Aorta (tissue), 5 donors: ENCODE results near the gene LFNG. TPM values are rescaled to one million over a fixed set of nuclear protein-coding genes. Genes with fewer than 3 reads are reported as not detected.

Source experiments
- ATAC-seq: fragments of 200-7000 bp; cut with Tn5 transposase; one replicate; pipeline ENCODE4 v1.9.1; 2022; ENCODE audit warnings: moderate library complexity; ENCODE audit not compliant: low FRiP score
- DNase-seq, 2 donors: peaks; one replicate each; pipeline ENCODE4 v3.0.0-alpha.2; 2020
- H3K27ac ChIP-seq, 2 donors: one replicate each; pipeline ENCODE4 v1.5.1; 2013; ENCODE audit warnings: low read length in 2 of 2, mild to moderate bottlenecking in 2 of 2, moderate library complexity in 2 of 2, control low read depth in 1 of 2, inconsistent platforms in 1 of 2, low read depth in 1 of 2
- H3K27me3 ChIP-seq, 2 donors: one replicate each; pipeline ENCODE4 v1.6.1; 2013; ENCODE audit warnings: control low read depth in 1 of 2, low read length in 1 of 2, mild to moderate bottlenecking in 1 of 2, moderate library complexity in 1 of 2; ENCODE audit not compliant: insufficient read depth in 2 of 2, control insufficient read depth in 1 of 2
- H3K36me3 ChIP-seq, 2 donors: one replicate each; pipeline ENCODE4 v1.6.1; 2013; ENCODE audit warnings: control low read depth in 1 of 2, low read length in 1 of 2, mild to moderate bottlenecking in 1 of 2; ENCODE audit not compliant: insufficient read depth in 2 of 2, control insufficient read depth in 1 of 2
- H3K4me1 ChIP-seq, 2 donors: one replicate each; pipeline ENCODE4 v1.6.1; 2013; ENCODE audit warnings: low read length in 2 of 2, control low read depth in 1 of 2, mild to moderate bottlenecking in 1 of 2, moderate library complexity in 1 of 2; ENCODE audit not compliant: insufficient read depth in 2 of 2, control insufficient read depth in 1 of 2
- H3K4me3 ChIP-seq, 2 donors: one replicate each; pipeline ENCODE4 v1.5.1; 2013; ENCODE audit warnings: low read length in 2 of 2, control low read depth in 1 of 2, mild to moderate bottlenecking in 1 of 2
- H3K9me3 ChIP-seq: one replicate; pipeline ENCODE4 v1.6.1; 2013; ENCODE audit warnings: mild to moderate bottlenecking, low read length; ENCODE audit not compliant: control insufficient read depth
- WGBS, 2 donors: extraction: QIAGEN DNeasy Blood & Tissue Kit; methylation state at CpG; one replicate each; pipeline ENCODE4 v1.1.7; 2013; 5-methylcytosine and 5-hydroxymethylcytosine counted together
- intact Hi-C, 2 donors: fragments of 100-400 bp; cut with DNase I; formaldehyde crosslinking; loops; one replicate each; pipeline versions ENCODE4 v1.14.2 to v1.15.0; 2022
- polyA plus RNA-seq, 2 donors: library from polyadenylated mRNA; stranded (reverse); fragments of 200-250 nt; gene quantifications; one replicate each; pipeline ENCODE4 v1.2.3, GENCODE V29; 2013
- total RNA-seq, 2 donors: library from RNA; stranded (reverse); fragmentation: NEBNext Ultra II Directional; extraction: Animal tissue kit (Norgen Biotek cat#: 25700); gene quantifications; one replicate each; pipeline ENCODE4 v1.2.1, GENCODE V29; 2021
- donor health status: healthy with polysubstance abuse.
- donor health status: Bipolar disorder and iron deficiency.
- donor health status: DM: no; HTN: no; CAD: no.
- donor health status: DM: no; HTN: no; CAD: no.
- donor health status: DM: yes; HTN: yes; CAD: no.

LFNG gene
- total and polyA plus RNA-seq, 4 donors: 2.3 to 30.6 (median 9.9) TPM

GRCh38 chr7:2505401-2505800, 14.2 kb upstream of the LFNG start:
- intact Hi-C loops: no loop called here
- H3K4me1 ChIP-seq: no peaks in the 10 kb centered on the region
- no peak for DNase-seq
- H3K27ac ChIP-seq: no peak overlapping the region
- no peak for ATAC-seq
- H3K36me3 ChIP-seq: no peaks in the 10 kb centered on the region
- H3K9me3 ChIP-seq: no peaks in the 10 kb centered on the region
- WGBS, 2 donors: 91 to 92% methylated on average over 14 of the region's 14 CpGs
- no peaks in the 10 kb centered on the region for H3K27me3 ChIP-seq
- no peak overlapping the region for H3K4me3 ChIP-seq

- Histone ChIP-seq H3K27me3 (no peaks in the 10 kb centered on the region), H3K36me3 (no peaks in the 10 kb centered on the region), H3K4me1 (no peaks in the 10 kb centered on the region), H3K4me3 (no peak overlapping the region), H3K9me3 (no peaks in the 10 kb centered on the region), H3K27ac (no peak overlapping the region)
- WGBS, 2 donors: 91 to 92% methylated on average over 20 to 26 of the region's 26 CpGs
- intact Hi-C loops: no loop called here
- no peak for DNase-seq
- no peak for ATAC-seq
Measured at GRCh38 chr7:2507208-2507916, 12.2 kb upstream of the LFNG start.

GRCh38 chr7:2507917-2508306, 11.7 kb upstream of the LFNG start:
- intact Hi-C loops: no loop called here
- ATAC-seq (no peak), DNase-seq (no peak)
- no peaks in the 10 kb centered on the region for H3K4me1 ChIP-seq
- H3K36me3 ChIP-seq: no peaks in the 10 kb centered on the region
- H3K4me3 ChIP-seq: no peak overlapping the region
- no peaks in the 10 kb centered on the region for H3K27me3 ChIP-seq
- WGBS, 2 donors: 95 to 96% methylated on average over 6 of the region's 6 CpGs
- H3K9me3 ChIP-seq: no peaks in the 10 kb centered on the region
- H3K27ac ChIP-seq: no peak overlapping the region

- no peaks in the 10 kb centered on the region for H3K9me3 ChIP-seq
- no peak overlapping the region for H3K27ac ChIP-seq
- no peaks in the 10 kb centered on the region for H3K4me1 ChIP-seq
- no peak overlapping the region for H3K4me3 ChIP-seq
- DNase-seq: peak in 1 of 2 donors; percentile 84
- H3K27me3 ChIP-seq: no peaks in the 10 kb centered on the region
- no peaks in the 10 kb centered on the region for H3K36me3 ChIP-seq
- whole genome bisulfite sequencing, 2 donors: 81 to 82% methylated on average over 43 of the region's 43 CpGs
- peak; percentile 27 for ATAC-seq
- intact Hi-C loops: no loop called here
Measured at GRCh38 chr7:2508327-2509215, 11.0 kb upstream of the LFNG start.

- H3K4me1 ChIP-seq: no peaks in the 10 kb centered on the region
- H3K27me3 ChIP-seq: no peaks in the 10 kb centered on the region
- H3K36me3 ChIP-seq: no peaks in the 10 kb centered on the region
- H3K4me3 ChIP-seq: no peak overlapping the region
- ATAC-seq (no peak), DNase-seq (no peak)
- 85 to 93% methylated on average over 22 to 23 of the region's 23 CpGs for WGBS, 2 donors
- no peaks in the 10 kb centered on the region for H3K9me3 ChIP-seq
- intact Hi-C loops: no loop called here
- no peak overlapping the region for H3K27ac ChIP-seq
Measured at GRCh38 chr7:2509298-2509906, 10.2 kb upstream of the LFNG start.

- Histone ChIP-seq H3K27me3 (no peaks in the 10 kb centered on the region), H3K36me3 (no peaks in the 10 kb centered on the region), H3K9me3 (no peaks in the 10 kb centered on the region), H3K4me3 (no peak overlapping the region), H3K4me1 (no peaks in the 10 kb centered on the region), H3K27ac (no peak overlapping the region)
- DNase-seq (no peak), ATAC-seq (no peak)
- WGBS, 2 donors: 90 to 93% methylated on average over 12 to 13 of the region's 13 CpGs
- intact Hi-C loops: no loop called here
Measured at GRCh38 chr7:2510130-2510776, 9.3 kb upstream of the LFNG start.

- H3K36me3 ChIP-seq: no peaks in the 10 kb centered on the region
- H3K9me3 ChIP-seq: no peaks in the 10 kb centered on the region
- H3K27me3 ChIP-seq: no peaks in the 10 kb centered on the region
- no peaks in the 10 kb centered on the region for H3K4me1 ChIP-seq
- intact Hi-C loops: no loop called here
- H3K4me3 ChIP-seq: no peak overlapping the region
- peak; percentile 40 for ATAC-seq
- 71 to 75% methylated on average over 26 to 27 of the region's 27 CpGs for WGBS, 2 donors
- peak in 1 of 2 donors; percentile 75 for DNase-seq
- no peak overlapping the region for H3K27ac ChIP-seq
Measured at GRCh38 chr7:2510909-2511768, 8.4 kb upstream of the LFNG start.

- no peaks in the 10 kb centered on the region for H3K9me3 ChIP-seq
- H3K4me1 ChIP-seq: no peaks in the 10 kb centered on the region
- intact Hi-C loops: no loop called here
- H3K27me3 ChIP-seq: no peaks in the 10 kb centered on the region
- no peak for DNase-seq
- H3K4me3 ChIP-seq: no peak overlapping the region
- 68 to 77% methylated on average over 14 to 18 of the region's 18 CpGs for WGBS, 2 donors
- H3K36me3 ChIP-seq: no peaks in the 10 kb centered on the region
- ATAC-seq: no peak
- no peak overlapping the region for H3K27ac ChIP-seq
Measured at GRCh38 chr7:2511769-2512168, 7.8 kb upstream of the LFNG start.
